ENCODE results near the gene FAM210A.

- no peak for TF ChIP-seq CTCF (conservative IDR thresholded peaks at IDR 0.05; ENCODE audit: low read depth, low read length)
- no peak for TF ChIP-seq POLR2A (IDR thresholded peaks at IDR 0.05; ENCODE audit: low read depth, low read length)
- TF ChIP-seq MAZ (IDR thresholded peaks at IDR 0.05; ENCODE audit: borderline replicate concordance, low read depth, low read length) = no peak
- no peak for TF ChIP-seq CHD1 (IDR thresholded peaks at IDR 0.05; ENCODE audit: low read depth, low read length)
These were observed 79.7 kb downstream of the FAM210A start for GRCh38 chr18:13646633-13647032.

Data from IMR-90 (cell line).